Natural killer cell treated with Interleukin-12 subunit alpha and Interleukin-12 subunit beta and Interleukin-15 and Interleukin-18, amount 100 ng/mL, for 72 hours (primary cell): ENCODE data around the gene ATP2B2. TPM values are rescaled to one million over a fixed set of nuclear protein-coding genes. Genes with fewer than 3 reads are reported as not detected.

Experiments used
- ATAC-seq, 2 donors: fragments of 150-1000 bp; cut with Tn5 transposase in 1 of 2; sonication (Bioruptor Pico), chemical (Tn5 transposase) in 1 of 2; 2 replicates each; pipeline ENCODE4 v1.10.0; 2021
- DNase-seq: peaks from one replicate; pipeline ENCODE4 v3.0.0; 2022; ENCODE audit warnings: low spot score
- H3K27ac Mint-ChIP-seq, 2 donors: 1 replicate in 1 of 2; 2 replicates in 1 of 2; pipeline ENCODE4 v1.8.0; 2022; ENCODE audit warnings: mixed read lengths in 2 of 2, mild to moderate bottlenecking in 1 of 2, moderate library complexity in 1 of 2
- H3K27me3 Mint-ChIP-seq, 2 donors: 1 replicate in 1 of 2; 2 replicates in 1 of 2; pipeline ENCODE4 v1.8.0; 2022; ENCODE audit warnings: mixed read lengths in 2 of 2
- H3K36me3 Mint-ChIP-seq: one replicate; pipeline ENCODE4 v1.8.0; 2022; ENCODE audit warnings: mixed read lengths
- H3K4me1 Mint-ChIP-seq, 2 donors: 1 replicate in 1 of 2; 2 replicates in 1 of 2; pipeline ENCODE4 v1.8.0; 2022; ENCODE audit warnings: low read depth in 2 of 2, mixed read lengths in 2 of 2, mild to moderate bottlenecking in 1 of 2
- H3K4me3 Mint-ChIP-seq: one replicate; pipeline ENCODE4 v1.8.0; 2022; ENCODE audit warnings: mixed read lengths
- H3K9me3 Mint-ChIP-seq: 2 replicates; pipeline ENCODE4 v1.8.0; 2022; ENCODE audit warnings: mixed read lengths
- total RNA-seq, 2 donors: library from RNA; stranded (reverse); gene quantifications; one replicate each; pipeline ENCODE4 v1.2.3, GENCODE V29; 2022

The ATP2B2 gene
- total RNA-seq, 2 donors from 2014 or later = not detected

- peaks cover 0 to 3% of the 10 kb centered on the region in 2 donors for H3K4me1 Mint-ChIP-seq
- no peak overlapping the region for H3K4me3 Mint-ChIP-seq
- H3K9me3 Mint-ChIP-seq = no peaks in the 10 kb centered on the region
- H3K36me3 Mint-ChIP-seq = no peaks in the 10 kb centered on the region
- peaks cover 10 to 13% of the 10 kb centered on the region in 2 donors for H3K27me3 Mint-ChIP-seq
- DNase-seq (no peak), ATAC-seq (no peak)
- H3K27ac Mint-ChIP-seq = no peak overlapping the region
Measured at GRCh38 chr3:10445561-10446175, 59.7 kb downstream of the ATP2B2 start.

GRCh38 chr3:10444511-10444910 lies 60.9 kb downstream of the ATP2B2 start:
- peaks cover 3 to 13% of the 10 kb centered on the region in 2 donors for H3K27me3 Mint-ChIP-seq
- no peaks in the 10 kb centered on the region for H3K9me3 Mint-ChIP-seq
- H3K4me1 Mint-ChIP-seq = no peaks in the 10 kb centered on the region
- ATAC-seq (no peak), DNase-seq (no peak)
- no peak overlapping the region for H3K4me3 Mint-ChIP-seq
- no peak overlapping the region for H3K27ac Mint-ChIP-seq
- no peaks in the 10 kb centered on the region for H3K36me3 Mint-ChIP-seq

GRCh38 chr3:10444110-10444429 lies 61.3 kb downstream of the ATP2B2 start:
- Mint-ChIP-seq H3K4me3 (no peak overlapping the region), H3K36me3 (no peaks in the 10 kb centered on the region), H3K27ac (no peak overlapping the region), H3K27me3 (peaks cover 3 to 13% of the 10 kb centered on the region in 2 donors), H3K4me1 (no peaks in the 10 kb centered on the region), H3K9me3 (no peaks in the 10 kb centered on the region)
- no peak for ATAC-seq
- DNase-seq = no peak

GRCh38 chr3:10443272-10444109 lies 61.9 kb downstream of the ATP2B2 start:
- H3K27ac Mint-ChIP-seq = no peak overlapping the region
- no peaks in the 10 kb centered on the region for H3K9me3 Mint-ChIP-seq
- no peaks in the 10 kb centered on the region for H3K36me3 Mint-ChIP-seq
- no peak for DNase-seq
- H3K27me3 Mint-ChIP-seq = peaks cover 3 to 13% of the 10 kb centered on the region in 2 donors
- peaks cover under 1% of the 10 kb centered on the region in 2 donors for H3K4me1 Mint-ChIP-seq
- H3K4me3 Mint-ChIP-seq = no peak overlapping the region
- no peak for ATAC-seq

GRCh38 chr3:10442151-10442795 lies 63.1 kb downstream of the ATP2B2 start:
- Mint-ChIP-seq H3K36me3 (no peaks in the 10 kb centered on the region), H3K9me3 (no peaks in the 10 kb centered on the region), H3K27me3 (peaks cover 3 to 13% of the 10 kb centered on the region in 2 donors), H3K27ac (no peak overlapping the region), H3K4me3 (no peak overlapping the region), H3K4me1 (peaks cover 10 to 11% of the 10 kb centered on the region in 2 donors)
- DNase-seq (no peak), ATAC-seq (no peak)

GRCh38 chr3:10440684-10441083 lies 64.7 kb downstream of the ATP2B2 start:
- ATAC-seq = no peak
- Mint-ChIP-seq H3K9me3 (no peaks in the 10 kb centered on the region), H3K36me3 (no peaks in the 10 kb centered on the region), H3K27me3 (peaks cover 3 to 13% of the 10 kb centered on the region in 2 donors), H3K27ac (peak overlapping the region in 1 of 2 donors; percentile 54), H3K4me3 (no peak overlapping the region), H3K4me1 (peaks cover 19 to 20% of the 10 kb centered on the region in 2 donors)
- no peak for DNase-seq

GRCh38 chr3:10438902-10439610 lies 66.3 kb downstream of the ATP2B2 start:
- no peaks in the 10 kb centered on the region for H3K36me3 Mint-ChIP-seq
- no peak for ATAC-seq

GRCh38 chr3:10437995-10438901 lies 67.1 kb downstream of the ATP2B2 start:
- Mint-ChIP-seq H3K9me3 (no peaks in the 10 kb centered on the region), H3K36me3 (no peaks in the 10 kb centered on the region), H3K27me3 (no peaks in the 10 kb centered on the region), H3K27ac (peak overlapping the region; percentile 16 to 36), H3K4me3 (no peak overlapping the region), H3K4me1 (peaks cover 20 to 23% of the 10 kb centered on the region in 2 donors)
- ATAC-seq = no peak
- no peak for DNase-seq

More at GRCh38 chr3:10438902-10439610, 66.3 kb downstream of the ATP2B2 start:
- no peak overlapping the region for H3K4me3 Mint-ChIP-seq
- peaks cover 20 to 21% of the 10 kb centered on the region in 2 donors for H3K4me1 Mint-ChIP-seq
- H3K9me3 Mint-ChIP-seq = no peaks in the 10 kb centered on the region
- no peak for DNase-seq
- no peaks in the 10 kb centered on the region for H3K27me3 Mint-ChIP-seq
- H3K27ac Mint-ChIP-seq = no peak overlapping the region

- Mint-ChIP-seq H3K9me3 (no peaks in the 10 kb centered on the region), H3K4me3 (peak overlapping the region; percentile 45), H3K27ac (peak overlapping the region; percentile 16 to 36), H3K36me3 (no peaks in the 10 kb centered on the region), H3K27me3 (no peaks in the 10 kb centered on the region), H3K4me1 (peaks cover 20 to 23% of the 10 kb centered on the region in 2 donors)
- peak; percentile 85 to 90 for ATAC-seq
- DNase-seq = peak; percentile 70
Measured at GRCh38 chr3:10437272-10437994, 68.0 kb downstream of the ATP2B2 start.

GRCh38 chr3:10435850-10436249 lies 69.5 kb downstream of the ATP2B2 start:
- DNase-seq (no peak), ATAC-seq (no peak)

GRCh38 chr3:10434938-10435336 lies 70.4 kb downstream of the ATP2B2 start:
- ATAC-seq (no peak), DNase-seq (no peak)
- Mint-ChIP-seq H3K4me3 (no peak overlapping the region), H3K36me3 (no peaks in the 10 kb centered on the region), H3K9me3 (no peaks in the 10 kb centered on the region), H3K27me3 (no peaks in the 10 kb centered on the region), H3K27ac (no peak overlapping the region), H3K4me1 (peaks cover 20 to 23% of the 10 kb centered on the region in 2 donors)

More at GRCh38 chr3:10435850-10436249, 69.5 kb downstream of the ATP2B2 start:
- Mint-ChIP-seq H3K36me3 (no peaks in the 10 kb centered on the region), H3K9me3 (no peaks in the 10 kb centered on the region), H3K27me3 (no peaks in the 10 kb centered on the region), H3K27ac (no peak overlapping the region), H3K4me1 (peaks cover 20 to 23% of the 10 kb centered on the region in 2 donors), H3K4me3 (no peak overlapping the region)

- Mint-ChIP-seq H3K27me3 (peaks cover 0 to 4% of the 10 kb centered on the region in 2 donors), H3K4me3 (no peak overlapping the region), H3K9me3 (no peaks in the 10 kb centered on the region), H3K36me3 (no peaks in the 10 kb centered on the region), H3K4me1 (peaks cover 20 to 23% of the 10 kb centered on the region in 2 donors), H3K27ac (peak overlapping the region in 1 of 2 donors; percentile 82)
- no peak for ATAC-seq
- no peak for DNase-seq
Measured at GRCh38 chr3:10434144-10434937, 71.0 kb downstream of the ATP2B2 start.
